Activated CD4-positive, alpha-beta T cell treated with anti-CD3 and anti-CD28 coated beads, Interleukin-2, Interleukin-4, amounts not matched to agents 100 ng/mL and 50 ng/mL, durations not matched to agents 16 hours and 8 hours (primary cell): Measurements from ENCODE around the gene FNDC8.
A peak's percentile ranks its signal among the peaks of the same experiment; 100 is the strongest.
"Not testable (repeated sequence)": the region's sequence is repeated elsewhere in the genome, so short reads cannot be mapped to it uniquely, and the experiment has no call there.

Source experiments
- DNase-seq: peaks from one replicate; pipeline ENCODE4 v3.0.0-alpha.2; 2020; ENCODE audit warnings: low spot score

FNDC8 gene

DNA sequence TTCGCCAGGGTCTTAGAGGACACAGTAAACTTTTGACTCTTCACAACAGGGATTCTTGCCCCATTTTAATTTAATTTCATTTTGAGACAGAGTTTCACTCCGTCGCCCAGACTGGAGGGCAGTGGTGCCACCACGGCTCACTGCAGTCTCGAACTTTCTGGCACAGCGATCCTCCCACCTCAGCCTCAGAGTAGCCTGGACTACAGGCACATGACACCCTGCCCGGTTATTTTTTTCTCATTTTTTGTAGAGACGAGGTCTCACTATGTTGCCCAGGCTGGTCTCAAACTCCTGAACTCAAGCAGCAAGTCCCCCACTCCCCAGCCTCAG lies 21.0 kb downstream of the FNDC8 start:
- no peak for DNase-seq

GRCh38 chr17:35144840-35145239 lies 23.4 kb downstream of the FNDC8 start:
- no peak for DNase-seq

DNA sequence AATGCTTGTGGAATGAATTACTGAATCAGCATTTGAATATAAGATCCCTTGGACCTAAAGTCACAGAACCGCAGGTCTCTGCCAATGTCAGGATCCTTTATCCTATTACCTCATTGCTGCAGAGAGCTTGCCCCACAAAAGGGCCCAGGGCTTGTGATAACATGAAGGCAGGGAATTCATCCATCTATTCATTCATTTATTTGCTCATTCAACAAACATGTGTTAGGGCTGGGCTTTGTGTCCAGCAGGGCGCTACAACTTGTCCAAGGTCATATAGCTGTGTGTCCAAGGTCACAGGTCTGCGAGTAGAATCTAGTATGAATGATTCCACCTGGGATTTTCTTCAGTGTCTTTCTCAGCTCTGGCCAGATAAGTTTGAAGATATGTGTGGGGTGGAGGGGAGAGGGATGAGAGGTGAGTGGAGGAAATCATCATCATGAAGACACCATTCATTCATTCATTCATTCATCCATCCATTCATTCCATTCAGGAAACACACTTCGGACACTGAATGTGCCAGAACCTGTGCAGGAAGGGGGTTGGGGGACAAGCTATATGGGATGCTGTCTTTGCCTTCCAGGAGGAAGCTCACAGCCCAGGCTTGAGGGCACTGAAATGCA lies 24.9 kb downstream of the FNDC8 start:
- no peak for DNase-seq

DNA sequence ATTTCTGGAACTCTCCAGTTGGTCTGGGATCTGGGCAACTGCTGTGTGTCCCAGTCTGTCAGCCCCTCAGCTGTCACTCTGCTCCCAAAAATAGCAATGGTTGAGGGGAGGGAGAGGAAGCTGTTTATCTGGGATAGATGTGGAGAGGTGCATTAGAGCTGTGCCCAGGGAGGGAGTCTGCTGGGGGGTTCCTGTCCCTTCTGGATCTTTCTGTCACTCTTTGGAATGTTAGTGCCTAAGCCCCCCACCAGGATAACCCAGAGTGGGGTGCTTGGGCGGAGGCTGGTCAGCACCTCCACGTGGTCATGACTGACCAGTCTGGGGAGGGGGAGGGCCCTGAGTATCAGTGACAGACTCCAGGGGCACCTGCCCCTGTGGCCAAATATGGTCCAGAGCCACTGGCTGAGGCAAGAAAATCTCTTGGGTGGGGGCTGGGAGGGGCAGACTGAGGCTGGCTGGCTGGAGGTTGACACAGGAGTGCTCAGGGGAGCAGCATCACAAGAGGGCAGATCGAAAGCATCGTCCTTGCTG lies 26.0 kb downstream of the FNDC8 start, which contains the start of gene UNC45B:
TSS of gene UNC45B (plus strand) at position 443 of the 531 bp plus-strand sequence. CDS start 447 bp downstream, outside the sequence.
- DNase-seq = no peak

DNA sequence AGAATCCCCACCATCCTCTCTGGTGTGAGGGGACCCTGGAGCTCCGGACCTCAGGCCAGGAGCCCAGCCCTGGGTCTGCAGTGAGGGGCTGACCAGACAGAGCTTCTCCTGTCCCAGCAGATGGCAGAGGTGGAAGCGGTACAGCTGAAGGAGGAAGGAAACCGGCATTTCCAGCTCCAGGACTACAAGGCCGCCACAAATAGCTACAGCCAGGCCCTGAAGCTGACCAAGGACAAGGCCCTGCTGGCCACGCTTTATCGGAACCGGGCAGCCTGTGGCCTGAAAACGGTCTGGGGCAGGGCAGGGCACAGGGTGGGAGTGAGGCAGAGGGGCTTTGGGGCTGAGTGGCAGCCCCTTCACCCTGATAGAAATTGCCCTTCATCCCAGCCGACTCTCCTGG lies 26.7 kb downstream of the FNDC8 start:
- no peak for DNase-seq

- DNase-seq = no peak
Measured at GRCh38 chr17:35149941-35150340, 28.5 kb downstream of the FNDC8 start.

GRCh38 chr17:35151080-35151479 lies 29.7 kb downstream of the FNDC8 start:
- not testable (repeated sequence) for DNase-seq

DNA sequence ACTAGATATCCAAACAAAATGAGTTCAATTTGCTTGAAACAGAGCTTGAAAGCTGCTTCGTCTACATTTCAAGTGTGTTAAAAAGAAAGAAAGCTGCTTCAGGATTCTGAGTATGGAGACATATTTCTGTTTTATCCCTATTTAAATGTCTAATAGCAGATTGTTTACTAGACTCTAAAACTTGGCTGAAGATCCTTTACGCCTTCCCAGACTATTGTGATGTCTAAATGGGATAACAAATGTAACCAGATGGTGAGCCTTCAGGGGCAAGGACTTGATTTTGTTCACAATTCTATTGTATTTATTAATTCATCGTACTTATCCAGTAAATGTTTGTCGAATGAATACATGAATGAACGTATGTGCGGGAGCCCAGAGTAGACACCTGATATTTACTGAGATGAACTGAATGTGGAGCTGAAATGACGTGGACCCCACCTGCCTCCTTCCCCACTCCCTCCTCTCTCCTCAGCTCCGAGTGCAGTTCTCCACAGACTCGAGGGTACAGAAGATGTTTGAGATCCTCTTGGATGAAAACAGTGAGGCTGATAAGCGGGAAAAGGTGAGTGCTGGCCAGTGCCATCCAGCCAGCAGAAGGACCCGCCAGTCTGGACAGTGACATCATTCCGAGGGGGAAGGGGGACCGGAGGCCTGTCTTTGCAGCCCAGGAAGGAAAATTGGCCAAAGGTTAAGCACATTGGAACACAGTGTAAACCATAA lies 31.2 kb downstream of the FNDC8 start:
- no peak for DNase-seq

DNA sequence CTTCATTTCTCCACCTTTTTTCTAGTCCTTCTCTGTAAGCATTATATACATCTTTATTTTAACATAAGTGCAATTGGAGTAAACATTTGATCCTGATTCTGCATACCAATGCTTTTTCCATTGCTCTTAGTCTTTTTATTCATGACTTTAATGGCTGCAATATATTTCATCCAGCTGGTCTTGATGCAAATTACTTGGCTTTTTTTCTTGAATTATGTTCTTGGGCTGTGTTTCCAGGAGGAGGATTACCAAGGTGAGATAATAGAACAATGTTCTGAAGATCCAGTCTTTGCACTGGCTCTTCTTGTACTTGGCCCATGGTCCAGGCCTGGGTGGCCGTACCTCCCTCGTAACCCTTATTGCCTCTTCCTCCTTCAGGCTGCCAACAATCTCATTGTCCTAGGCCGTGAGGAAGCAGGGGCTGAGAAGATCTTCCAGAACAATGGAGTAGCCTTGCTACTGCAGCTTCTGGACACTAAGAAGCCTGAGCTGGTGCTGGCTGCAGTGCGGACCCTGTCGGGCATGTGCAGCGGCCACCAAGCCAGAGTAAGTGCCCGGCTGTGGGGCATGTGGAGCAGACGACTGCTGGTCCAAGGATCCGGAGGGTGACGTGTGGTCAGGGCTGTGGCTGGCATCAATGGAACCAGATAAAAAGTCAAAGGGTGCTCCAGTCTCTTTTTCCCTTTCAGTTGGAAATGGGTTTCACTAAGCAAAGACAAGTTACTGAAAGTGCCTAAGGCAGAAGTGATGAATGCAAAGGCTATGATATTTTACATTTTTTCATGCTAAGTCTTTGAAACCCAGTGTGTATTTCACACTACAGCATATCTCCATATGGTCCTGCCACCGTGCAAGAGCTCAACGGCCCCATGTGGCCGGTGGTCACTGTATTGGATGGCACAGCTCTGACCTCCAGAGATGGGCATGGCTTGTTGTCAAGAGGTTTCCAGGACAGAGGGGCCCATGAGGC lies 33.1 kb downstream of the FNDC8 start:
- no peak for DNase-seq

DNA sequence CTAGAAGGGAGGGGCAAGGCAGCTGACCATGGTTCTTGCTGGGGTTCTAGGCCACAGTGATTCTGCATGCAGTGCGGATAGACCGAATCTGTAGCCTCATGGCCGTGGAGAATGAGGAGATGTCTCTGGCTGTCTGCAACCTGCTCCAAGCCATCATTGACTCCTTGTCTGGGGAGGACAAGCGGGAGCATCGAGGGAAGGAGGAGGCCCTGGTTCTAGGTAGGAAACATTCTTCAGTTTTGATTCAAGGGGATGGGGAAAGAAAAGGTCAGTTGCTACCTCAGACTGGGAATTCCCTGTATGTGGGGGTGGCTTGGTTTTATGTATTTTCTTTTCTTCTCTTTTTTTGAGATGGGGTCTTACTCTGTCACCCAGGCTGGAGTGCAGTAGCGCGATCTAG lies 33.8 kb downstream of the FNDC8 start:
- no peak for DNase-seq

- no peak for DNase-seq
Measured at GRCh38 chr17:35159940-35160339, 38.5 kb downstream of the FNDC8 start.

DNA sequence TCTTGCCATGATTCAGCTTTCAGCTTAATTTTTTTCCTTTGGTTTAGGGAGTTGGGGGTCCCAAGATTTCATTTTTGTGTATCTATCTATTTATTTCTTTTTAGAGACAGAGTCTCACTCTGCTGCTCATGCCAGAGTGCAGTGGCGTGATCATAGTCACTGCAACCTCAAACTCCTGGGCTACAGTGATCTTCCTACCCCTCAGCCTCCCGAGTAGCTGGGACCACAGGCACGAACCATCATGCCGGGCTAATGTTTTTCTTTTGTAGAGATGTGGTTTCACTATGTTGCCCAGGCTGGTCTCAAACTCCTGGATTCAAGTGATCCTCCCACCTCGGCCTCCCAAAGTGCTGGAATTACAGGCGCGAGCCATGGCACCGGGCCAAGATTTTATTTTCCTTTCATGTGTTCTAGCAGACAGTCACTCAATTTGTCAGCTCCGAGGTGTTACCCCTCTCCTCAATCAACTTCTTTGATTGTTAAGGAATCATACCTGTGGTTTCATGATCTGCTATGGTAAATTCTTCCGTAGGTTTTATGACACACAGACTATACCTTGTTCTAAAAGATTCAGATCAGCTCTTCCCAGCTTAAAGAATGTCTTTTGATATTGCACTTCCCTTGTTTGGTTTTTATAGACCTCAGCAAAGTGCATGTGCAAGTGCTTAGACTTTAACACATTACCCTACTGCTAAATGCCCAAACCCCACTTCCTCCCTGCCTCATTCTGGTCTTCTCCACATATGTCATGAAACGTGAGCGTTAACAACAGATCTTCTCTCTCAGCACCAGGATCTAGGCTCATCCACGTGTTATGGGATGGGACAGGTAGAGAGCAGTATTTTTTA lies 39.2 kb downstream of the FNDC8 start:
- peak; percentile 26 for DNase-seq

DNA sequence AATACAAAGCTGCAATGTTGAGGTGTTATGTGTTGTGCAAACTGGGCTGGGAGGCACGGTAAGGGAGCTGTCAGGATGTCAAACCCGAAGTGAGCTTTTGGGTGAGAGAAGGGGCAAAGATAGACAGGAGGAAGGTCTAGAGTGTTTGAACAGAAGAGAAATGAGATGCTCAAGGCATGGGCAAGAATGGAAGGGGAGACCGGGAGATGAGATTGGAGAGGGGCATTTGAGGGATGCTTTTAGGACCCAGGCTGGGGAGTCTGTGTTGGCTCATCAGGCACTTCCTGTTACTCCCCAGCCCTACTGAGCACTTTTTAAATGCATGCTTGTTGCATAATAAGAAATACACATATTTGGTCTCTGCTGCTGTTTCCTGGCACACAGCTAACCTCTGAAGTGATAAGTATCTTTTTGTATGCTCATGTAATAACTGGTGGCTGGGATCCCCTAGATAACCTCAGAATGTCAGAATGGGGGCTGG lies 39.9 kb downstream of the FNDC8 start:
- DNase-seq = peak; percentile 30

- no peak for DNase-seq
Measured at GRCh38 chr17:35162755-35163154, 41.3 kb downstream of the FNDC8 start.

DNA sequence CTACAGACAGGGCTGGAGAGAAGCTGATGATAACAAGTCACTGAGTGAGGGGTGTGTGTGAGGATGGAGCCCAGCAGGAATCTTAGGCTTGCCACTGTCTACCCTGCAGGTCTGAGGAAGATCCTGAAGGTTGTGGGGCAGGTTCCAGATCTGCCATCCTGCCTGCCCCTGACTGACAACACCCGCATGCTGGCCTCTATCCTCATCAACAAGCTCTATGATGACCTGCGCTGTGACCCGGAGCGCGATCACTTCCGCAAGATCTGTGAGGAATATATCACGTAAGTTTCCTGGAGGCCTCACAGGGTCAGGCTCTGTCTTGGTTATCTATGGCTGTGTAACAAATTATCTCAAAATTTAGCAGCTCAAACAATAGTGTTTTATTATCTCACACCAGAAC lies 42.5 kb downstream of the FNDC8 start:
- DNase-seq = no peak

- DNase-seq = no peak
Measured at GRCh38 chr17:35164716-35165115, 43.3 kb downstream of the FNDC8 start.

GRCh38 chr17:35166526-35166925 lies 45.1 kb downstream of the FNDC8 start:
- no peak for DNase-seq

DNA sequence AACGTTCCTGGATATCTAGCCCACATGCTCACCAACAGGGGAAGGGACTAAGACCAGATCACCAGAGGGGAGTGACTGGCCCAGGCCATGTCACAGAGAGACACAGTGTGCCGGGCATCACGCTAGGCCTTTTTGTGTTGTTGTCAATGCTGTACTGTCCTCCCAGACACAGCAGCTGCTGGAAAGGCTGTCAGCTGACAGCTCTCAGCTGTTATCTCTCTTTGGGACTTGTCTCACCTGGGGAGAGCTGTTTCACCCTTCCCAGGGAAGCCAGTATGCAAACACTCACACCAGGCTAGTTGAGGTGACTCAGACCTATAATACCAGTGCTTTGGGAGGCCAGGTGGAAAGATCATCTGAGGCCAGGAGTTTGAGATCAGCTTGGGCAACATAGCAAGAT lies 45.6 kb downstream of the FNDC8 start:
- no peak for DNase-seq

GRCh38 chr17:35167666-35168065 lies 46.3 kb downstream of the FNDC8 start:
- no peak for DNase-seq

- no peak for DNase-seq
Measured at GRCh38 chr17:35169835-35170363, 48.5 kb downstream of the FNDC8 start.
